GM04503 (cell line): ENCODE results near the gene LMBRD2.

Source experiments
- DNase-seq: peaks from one replicate; pipeline ENCODE4 v3.0.0-alpha.2; 2012; ENCODE audit warnings: low read depth

Gene LMBRD2

GRCh38 chr5:36105819-36106218 is 45.9 kb downstream of the LMBRD2 start:
- DNase-seq, result no peak

- DNase-seq, result no peak
Measured at GRCh38 chr5:36099748-36100147, 51.9 kb downstream of the LMBRD2 start.

- DNase-seq, result no peak
Measured at GRCh38 chr5:36096486-36096885, 55.2 kb downstream of the LMBRD2 start.

GRCh38 chr5:36089989-36090388 is 61.7 kb downstream of the LMBRD2 start:
- peak; percentile 12 for DNase-seq

- DNase-seq, result no peak
Measured at GRCh38 chr5:36079200-36079781, 72.4 kb downstream of the LMBRD2 start.

GRCh38 chr5:36078430-36078829 is 73.3 kb downstream of the LMBRD2 start:
- DNase-seq, result no peak

GRCh38 chr5:36073595-36074216 is 78.0 kb downstream of the LMBRD2 start:
- DNase-seq, result no peak

GRCh38 chr5:36070687-36071571 is 80.8 kb downstream of the LMBRD2 start:
- DNase-seq, result no peak

GRCh38 chr5:36068751-36069281 is 82.9 kb downstream of the LMBRD2 start:
- DNase-seq, result no peak

GRCh38 chr5:36066540-36067210 is 85.0 kb downstream of the LMBRD2 start, which contains the start of gene UGT3A2:
TSS of gene UGT3A2 (minus strand) at chr5:36066882. CDS start at chr5:36066789, 93 bp downstream.
- no peak for DNase-seq

- DNase-seq, result no peak
Measured at GRCh38 chr5:36066001-36066539, 85.6 kb downstream of the LMBRD2 start.

- no peak for DNase-seq
Measured at GRCh38 chr5:36060420-36060887, 91.2 kb downstream of the LMBRD2 start.

GRCh38 chr5:36059571-36060419 is 91.9 kb downstream of the LMBRD2 start:
- DNase-seq, result peak; percentile 31

GRCh38 chr5:36058776-36059175 is 92.9 kb downstream of the LMBRD2 start:
- DNase-seq, result no peak

GRCh38 chr5:36057386-36057785 is 94.3 kb downstream of the LMBRD2 start:
- DNase-seq, result no peak

- no peak for DNase-seq
Measured at GRCh38 chr5:36056422-36056821, 95.3 kb downstream of the LMBRD2 start.

GRCh38 chr5:36055984-36056383 is 95.7 kb downstream of the LMBRD2 start:
- no peak for DNase-seq

- peak; percentile 22 for DNase-seq
Measured at GRCh38 chr5:36054647-36055046, 97.0 kb downstream of the LMBRD2 start.

- DNase-seq, result no peak
Measured at GRCh38 chr5:36052538-36052937, 99.1 kb downstream of the LMBRD2 start.

- DNase-seq, result no peak
Measured at GRCh38 chr5:36049949-36050348, 101.7 kb downstream of the LMBRD2 start.
